WTC11 (cell line): ENCODE data around the gene CLDN9.

ENCODE experiments used
- ATF6 ChIP-seq: sonication (generic); formaldehyde crosslinking; IDR thresholded peaks from 2 replicates; pipeline ENCODE4 v1.8.1; 2023; ENCODE audit warnings: mild to moderate bottlenecking, missing genetic modification reagents
- CTCF ChIP-seq: fragments of 200-600 bp; IDR thresholded peaks from 2 replicates; pipeline ENCODE4 v1.8.0; 2022; ENCODE audit warnings: antibody characterized with exemption
- ESRRA ChIP-seq: sonication (generic); formaldehyde crosslinking; IDR thresholded peaks from 2 replicates; pipeline ENCODE4 v1.8.1; 2022; ENCODE audit warnings: mild to moderate bottlenecking, missing genetic modification reagents, borderline replicate concordance
- HMGXB4 ChIP-seq: sonication (generic); formaldehyde crosslinking; IDR thresholded peaks from 2 replicates; pipeline ENCODE4 v1.8.1; 2023; ENCODE audit warnings: mild to moderate bottlenecking, moderate library complexity, missing genetic modification reagents
- JUN ChIP-seq: sonication (generic); formaldehyde crosslinking; IDR thresholded peaks from 2 replicates; pipeline ENCODE4 v1.8.0; 2023; ENCODE audit warnings: mild to moderate bottlenecking, missing genetic modification reagents
- MAX ChIP-seq: sonication (generic); formaldehyde crosslinking; IDR thresholded peaks from 2 replicates; pipeline ENCODE4 v1.8.0; 2022; ENCODE audit warnings: mild to moderate bottlenecking, missing genetic modification reagents
- NFE2L1 ChIP-seq: sonication (generic); formaldehyde crosslinking; IDR thresholded peaks from 2 replicates; pipeline ENCODE4 v1.8.1; 2023; ENCODE audit warnings: missing genetic modification reagents
- TCF7 ChIP-seq: sonication (generic); formaldehyde crosslinking; IDR thresholded peaks from 2 replicates; pipeline ENCODE4 v1.8.0; 2022; ENCODE audit warnings: mild to moderate bottlenecking, low read depth, missing genetic modification reagents, moderate library complexity
- ZNF138 ChIP-seq: sonication (generic); formaldehyde crosslinking; conservative IDR thresholded peaks from 2 replicates; pipeline ENCODE4 v1.8.1; 2022; ENCODE audit warnings: mild to moderate bottlenecking, moderate library complexity, missing genetic modification reagents
- ZNF317 ChIP-seq: sonication (generic); formaldehyde crosslinking; IDR thresholded peaks from 2 replicates; pipeline ENCODE4 v1.8.1; 2023; ENCODE audit warnings: low read depth, mild to moderate bottlenecking, moderate library complexity, missing genetic modification reagents, borderline replicate concordance
- ZNF416 ChIP-seq: fragments of 250-450 bp; sonication (Bioruptor Pico); IDR thresholded peaks from 2 replicates; pipeline ENCODE4 v1.9.0; 2021; ENCODE audit warnings: mild to moderate bottlenecking, inconsistent platforms
- ZNF512 ChIP-seq: sonication (generic); formaldehyde crosslinking; IDR thresholded peaks from 2 replicates; pipeline ENCODE4 v1.8.1; 2022; ENCODE audit warnings: missing genetic modification reagents, borderline replicate concordance

GRCh38 chr16:3035289-3035971 is 22.7 kb downstream of the CLDN9 start:
- no peak for TF ChIP-seq CTCF
- no peak for TF ChIP-seq MAX (CRISPR knock-in tag)
- TF ChIP-seq ZNF138 (CRISPR knock-in tag): no peak
- no peak for TF ChIP-seq ESRRA (CRISPR knock-in tag)
- TF ChIP-seq TCF7 (CRISPR knock-in tag): no peak
- no peak for TF ChIP-seq HMGXB4 (CRISPR knock-in tag)
- TF ChIP-seq ZNF512 (CRISPR knock-in tag): no peak
- no peak for TF ChIP-seq ATF6 (CRISPR knock-in tag)
- TF ChIP-seq ZNF416 (CRISPR knock-in tag): no peak
- no peak for TF ChIP-seq ZNF317 (CRISPR knock-in tag)
- TF ChIP-seq NFE2L1 (CRISPR knock-in tag): no peak
- no peak for TF ChIP-seq JUN (CRISPR knock-in tag)
